Fibroblast of lung (primary cell): ENCODE data around the gene IL10RA. TPM values are rescaled to one million over a fixed set of nuclear protein-coding genes. Genes with fewer than 3 reads are reported as not detected.
A peak's percentile ranks its signal among the peaks of the same experiment; 100 is the strongest.

Experiments
- DNase-seq, 2 donors: peaks; one replicate each; pipeline versions ENCODE4 v3.0.0 to v3.0.0-alpha.2; 2010; ENCODE audit warnings: low read depth in 2 of 2
- H2AFZ ChIP-seq: 2 replicates; pipeline ENCODE4 v1.5.1; 2012; ENCODE audit warnings: low read length, control low read depth, inconsistent platforms
- H3K27ac ChIP-seq: 2 replicates; pipeline ENCODE4 v1.5.1; 2011; ENCODE audit warnings: low read length, control low read depth; ENCODE audit not compliant: insufficient read depth
- H3K27me3 ChIP-seq: 2 replicates; pipeline ENCODE4 v1.5.1; 2011; ENCODE audit warnings: mild to moderate bottlenecking, low read length; ENCODE audit not compliant: control insufficient read depth, insufficient read depth
- H3K36me3 ChIP-seq: 2 replicates; pipeline ENCODE4 v1.5.1; 2011; ENCODE audit warnings: low read length; ENCODE audit not compliant: control insufficient read depth, insufficient read depth
- H3K4me1 ChIP-seq: 2 replicates; pipeline ENCODE4 v1.5.1; 2011; ENCODE audit warnings: low read length; ENCODE audit not compliant: control insufficient read depth, insufficient read depth; ENCODE audit errors: extremely low read depth
- H3K4me2 ChIP-seq: 2 replicates; pipeline ENCODE4 v1.5.1; 2011; ENCODE audit warnings: low read length, control low read depth; ENCODE audit not compliant: insufficient read depth; ENCODE audit errors: extremely low read depth
- H3K4me3 ChIP-seq, 4 experiments: fragments of 200-600 bp in 1 of 4; sonication (generic) in 1 of 4; replicated peaks in 1 of 4; 2 replicates each; pipeline ENCODE4 v1.5.1; 2011 to 2016; ENCODE audit warnings: low read length in 4 of 4, low read depth in 3 of 4, mild to moderate bottlenecking in 3 of 4, control low read depth in 2 of 4, inconsistent platforms in 1 of 4, mixed read lengths in 1 of 4; ENCODE audit not compliant: insufficient read depth in 1 of 4; ENCODE audit errors: control extremely low read depth in 1 of 4
- H3K79me2 ChIP-seq: 2 replicates; pipeline ENCODE4 v1.5.1; 2012; ENCODE audit warnings: mild to moderate bottlenecking, low read length, inconsistent platforms; ENCODE audit not compliant: control insufficient read depth, insufficient read depth
- H3K9ac ChIP-seq: 2 replicates; pipeline ENCODE4 v1.5.1; 2011; ENCODE audit warnings: mild to moderate bottlenecking, low read length, control low read depth; ENCODE audit not compliant: insufficient read depth
- H3K9me3 ChIP-seq: 2 replicates; pipeline ENCODE4 v1.5.1; 2012; ENCODE audit warnings: low read depth, low read length; ENCODE audit not compliant: control insufficient read depth, insufficient read depth
- H4K20me1 ChIP-seq: 2 replicates; pipeline ENCODE4 v1.5.1; 2011; ENCODE audit warnings: low read length; ENCODE audit not compliant: control insufficient read depth, insufficient read depth; ENCODE audit errors: extremely low read depth
- EZH2 ChIP-seq: IDR thresholded peaks from 2 replicates; pipeline ENCODE4 v1.5.1; 2012; ENCODE audit warnings: low read length, control low read depth, mild to moderate bottlenecking; ENCODE audit errors: missing control alignments
- polyA plus RNA-seq, 2 donors: library from polyadenylated mRNA; depleted of rRNA in 1 of 2; stranded (reverse) in 1 of 2; unstranded in 1 of 2; fragments of >200 nt; gene quantifications; 2 replicates each; pipeline ENCODE4 v1.2.1, GENCODE V29; 2011 to 2012; ENCODE audit warnings: missing spikeins in 1 of 2
- total RNA-seq: library from RNA; depleted of rRNA; stranded (reverse); fragments of >200 nt; gene quantifications from 2 replicates; pipeline ENCODE4 v1.2.1, GENCODE V29; 2014
- TF ChIP-seq, protein P1 (sequence below), 2 donors: IDR thresholded peaks in 1 of 2; conservative IDR thresholded peaks in 1 of 2; 1 replicate in 1 of 2; 2 replicates in 1 of 2; pipeline ENCODE4 v1.5.1; 2011 to 2012; ENCODE audit warnings: low read length in 2 of 2, control low read depth in 1 of 2, inconsistent platforms in 1 of 2, low read depth in 1 of 2, mild to moderate bottlenecking in 1 of 2

Gene IL10RA
- total and polyA plus RNA-seq, 2 donors (not counting 1 experiment from before 2014, with no cell fraction given): 0.17 TPM; not detected in 1

DNA sequence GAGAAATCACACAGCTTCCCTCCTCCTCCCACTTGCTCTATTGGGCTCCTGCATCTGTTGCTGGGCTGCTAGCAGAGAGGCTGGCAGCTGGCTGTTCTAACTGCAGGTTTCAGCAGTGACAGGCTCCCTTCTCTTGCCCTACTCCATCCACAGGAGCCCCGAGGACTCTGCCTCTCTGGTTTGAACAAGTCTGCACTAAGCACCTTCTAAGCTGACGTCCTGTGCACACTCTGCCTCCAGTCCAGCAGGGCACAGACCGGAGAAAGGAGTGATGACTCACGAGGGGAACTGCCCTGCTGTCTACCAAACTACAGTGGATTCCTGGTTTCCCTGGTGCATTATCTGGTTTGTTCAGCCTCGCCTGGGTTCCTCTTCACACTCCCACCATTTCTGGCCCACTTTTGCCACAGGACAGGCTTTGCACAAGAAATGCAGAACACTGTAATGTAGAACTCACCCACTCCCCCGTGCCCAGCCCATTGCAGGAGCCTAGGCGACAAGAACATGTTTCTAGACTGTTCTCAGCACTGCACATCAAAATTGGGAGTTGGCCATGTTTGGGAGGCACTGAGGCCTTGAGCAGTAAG, 26.0 kb downstream of the IL10RA start:
- Histone ChIP-seq H3K9me3 (no peaks in the 10 kb centered on the region), H3K4me3 (no peak overlapping the region), H3K4me2 (no peak overlapping the region), H3K36me3 (no peaks in the 10 kb centered on the region), H4K20me1 (no peaks in the 10 kb centered on the region), H3K79me2 (no peaks in the 10 kb centered on the region), H3K27ac (no peak overlapping the region), H3K9ac (no peak overlapping the region), H3K4me1 (no peaks in the 10 kb centered on the region), H2AFZ (no peak overlapping the region), H3K27me3 (no peaks in the 10 kb centered on the region)
- TF ChIP-seq, protein P1, sequence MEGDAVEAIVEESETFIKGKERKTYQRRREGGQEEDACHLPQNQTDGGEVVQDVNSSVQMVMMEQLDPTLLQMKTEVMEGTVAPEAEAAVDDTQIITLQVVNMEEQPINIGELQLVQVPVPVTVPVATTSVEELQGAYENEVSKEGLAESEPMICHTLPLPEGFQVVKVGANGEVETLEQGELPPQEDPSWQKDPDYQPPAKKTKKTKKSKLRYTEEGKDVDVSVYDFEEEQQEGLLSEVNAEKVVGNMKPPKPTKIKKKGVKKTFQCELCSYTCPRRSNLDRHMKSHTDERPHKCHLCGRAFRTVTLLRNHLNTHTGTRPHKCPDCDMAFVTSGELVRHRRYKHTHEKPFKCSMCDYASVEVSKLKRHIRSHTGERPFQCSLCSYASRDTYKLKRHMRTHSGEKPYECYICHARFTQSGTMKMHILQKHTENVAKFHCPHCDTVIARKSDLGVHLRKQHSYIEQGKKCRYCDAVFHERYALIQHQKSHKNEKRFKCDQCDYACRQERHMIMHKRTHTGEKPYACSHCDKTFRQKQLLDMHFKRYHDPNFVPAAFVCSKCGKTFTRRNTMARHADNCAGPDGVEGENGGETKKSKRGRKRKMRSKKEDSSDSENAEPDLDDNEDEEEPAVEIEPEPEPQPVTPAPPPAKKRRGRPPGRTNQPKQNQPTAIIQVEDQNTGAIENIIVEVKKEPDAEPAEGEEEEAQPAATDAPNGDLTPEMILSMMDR (conservative IDR thresholded peaks at IDR 0.05 in 1 of 2, IDR thresholded peaks at IDR 0.05 in 1 of 2; ENCODE audit: low read depth in 1 of 2, low read length in 2 of 2): no peak
- no peak for TF ChIP-seq EZH2
- peak in 1 of 2 donors; percentile 15 for DNase-seq

- Histone ChIP-seq H3K36me3 (no peaks in the 10 kb centered on the region), H3K4me2 (no peak overlapping the region), H3K9me3 (no peaks in the 10 kb centered on the region), H3K4me1 (no peaks in the 10 kb centered on the region), H3K9ac (no peak overlapping the region), H2AFZ (no peak overlapping the region), H3K4me3 (no peak overlapping the region), H4K20me1 (no peaks in the 10 kb centered on the region), H3K79me2 (no peaks in the 10 kb centered on the region), H3K27ac (no peak overlapping the region), H3K27me3 (no peaks in the 10 kb centered on the region)
- TF ChIP-seq EZH2: no peak
- TF ChIP-seq, protein P1 (conservative IDR thresholded peaks at IDR 0.05 in 1 of 2, IDR thresholded peaks at IDR 0.05 in 1 of 2; ENCODE audit: low read depth in 1 of 2, low read length in 2 of 2): no peak
- no peak for DNase-seq
Measured at GRCh38 chr11:118014022-118014421, 27.8 kb downstream of the IL10RA start.

DNA sequence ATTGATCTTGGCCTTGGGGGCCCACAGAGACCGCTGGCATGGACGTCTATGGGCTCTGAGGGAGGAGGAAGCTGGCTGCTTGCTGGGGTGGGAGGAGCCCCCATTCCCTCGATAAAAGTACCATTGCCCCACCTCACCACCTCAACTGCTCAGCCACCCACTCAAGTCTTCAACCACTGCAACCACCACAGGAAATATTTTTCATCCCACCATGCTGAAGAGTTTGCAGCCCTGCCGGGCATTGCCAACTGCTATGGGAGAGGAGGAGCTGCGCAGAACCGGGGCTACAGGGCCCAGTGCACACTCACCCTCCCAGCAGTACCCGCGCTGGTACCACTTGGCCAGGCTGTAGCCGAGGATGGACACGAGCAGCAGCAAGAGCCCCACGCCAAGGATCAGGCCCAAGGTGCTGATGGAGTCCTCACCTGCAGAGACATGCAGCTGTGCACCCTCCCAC, 29.2 kb downstream of the IL10RA start:
- Histone ChIP-seq H3K36me3 (no peaks in the 10 kb centered on the region), H3K4me3 (no peak overlapping the region), H3K4me2 (no peak overlapping the region), H4K20me1 (no peaks in the 10 kb centered on the region), H3K9ac (no peak overlapping the region), H2AFZ (no peak overlapping the region), H3K79me2 (no peaks in the 10 kb centered on the region), H3K9me3 (no peaks in the 10 kb centered on the region), H3K4me1 (no peaks in the 10 kb centered on the region), H3K27me3 (no peaks in the 10 kb centered on the region), H3K27ac (no peak overlapping the region)
- TF ChIP-seq EZH2: no peak
- TF ChIP-seq, protein P1 (conservative IDR thresholded peaks at IDR 0.05 in 1 of 2, IDR thresholded peaks at IDR 0.05 in 1 of 2; ENCODE audit: low read depth in 1 of 2, low read length in 2 of 2): no peak
- DNase-seq: no peak
